HCT116 (cell line): ENCODE measurements around the gene ROMO1.

Experiments used
- ATF3 ChIP-seq: IDR thresholded peaks from 2 replicates; pipeline ENCODE4 v1.6.1; 2012
- CEBPB ChIP-seq: IDR thresholded peaks from 2 replicates; pipeline ENCODE4 v1.6.1; 2012; ENCODE audit warnings: low read depth
- CTCF ChIP-seq, 3 experiments: fragments of 200-600 bp in 1 of 3; sonication (generic) in 1 of 3; IDR thresholded peaks in 2 of 3; conservative IDR thresholded peaks in 1 of 3; 2 replicates each; pipeline ENCODE4 v1.5.1; 2012 to 2017; ENCODE audit warnings: low read depth in 2 of 3, low read length in 2 of 3, antibody characterized with exemption in 1 of 3, borderline replicate concordance in 1 of 3, control low read depth in 1 of 3, mild to moderate bottlenecking in 1 of 3, mixed read lengths in 1 of 3, mixed run types in 1 of 3, moderate library complexity in 1 of 3; ENCODE audit not compliant: insufficient read depth in 1 of 3
- EGR1 ChIP-seq: IDR thresholded peaks from 2 replicates; pipeline ENCODE4 v1.6.1; 2012; ENCODE audit warnings: low read depth
- EZH2 ChIP-seq: fragments of 200-600 bp; sonication (generic); IDR thresholded peaks from 2 replicates; pipeline ENCODE4 v1.6.1; 2017; ENCODE audit warnings: antibody characterized with exemption, mixed run types
- FOSL1 ChIP-seq: IDR thresholded peaks from 2 replicates; pipeline ENCODE4 v1.6.1; 2012; ENCODE audit warnings: low read depth
- POLR2A ChIP-seq: IDR thresholded peaks from 2 replicates; pipeline ENCODE4 v1.7.0; 2011; ENCODE audit warnings: borderline replicate concordance; ENCODE audit not compliant: insufficient read depth, insufficient read length; ENCODE audit errors: extremely low read depth
- POLR2AphosphoS5 ChIP-seq: IDR thresholded peaks from 2 replicates; pipeline ENCODE4 v1.6.1; 2011; ENCODE audit warnings: mild to moderate bottlenecking, low read depth, low read length, moderate library complexity
- SRF ChIP-seq: IDR thresholded peaks from 2 replicates; pipeline ENCODE4 v1.6.1; 2012; ENCODE audit warnings: low read depth
- ZFX ChIP-seq: fragments of 450-650 bp; IDR thresholded peaks from 2 replicates; pipeline ENCODE4 v1.6.1; 2017
- ZNF274 ChIP-seq: fragments of 200-500 bp; sonication (Bioruptor generic); IDR thresholded peaks from 2 replicates; pipeline ENCODE4 v1.6.1; 2014; ENCODE audit warnings: mild to moderate bottlenecking, low read depth, low read length, inconsistent platforms

- no peak for TF ChIP-seq CTCF (IDR thresholded peaks at IDR 0.05 in 2 of 3, conservative IDR thresholded peaks at IDR 0.05 in 1 of 3; ENCODE audit: borderline replicate concordance in 1 of 3, insufficient read depth in 1 of 3, low read depth in 2 of 3, low read length in 2 of 3)
- TF ChIP-seq EZH2 = no peak
- TF ChIP-seq CEBPB = no peak
- no peak for TF ChIP-seq POLR2AphosphoS5
- TF ChIP-seq ZFX = no peak
- no peak for TF ChIP-seq POLR2A
- no peak for TF ChIP-seq ZNF274
- TF ChIP-seq EGR1 = no peak
- TF ChIP-seq ATF3 = no peak
- no peak for TF ChIP-seq SRF
- TF ChIP-seq FOSL1 = no peak
Measured at GRCh38 chr20:35738410-35739179, 39.4 kb downstream of the ROMO1 start.
